CD4-positive, alpha-beta T cell (primary cell): ENCODE results near the gene TUBB6. TPM values are rescaled to one million over a fixed set of nuclear protein-coding genes. Genes with fewer than 3 reads are reported as not detected.

Experiments
- ATAC-seq: fragments of 200-7000 bp; cut with Tn5 transposase; one replicate; pipeline ENCODE4 v1.10.0; 2022; ENCODE audit warnings: mild to moderate bottlenecking; ENCODE audit not compliant: poor library complexity
- CTCF ChIA-PET: fragments of 350-600 bp; sonication (Branson Sonifier 250); formaldehyde crosslinking; loops from one replicate; lab custom pipeline; 2021; ENCODE audit warnings: antibody characterized with exemption, inconsistent platforms; lab: Charles Lee
- POLR2A ChIA-PET: fragments of 350-600 bp; sonication (Branson Sonifier 250); formaldehyde crosslinking; loops from one replicate; lab custom pipeline; 2021; ENCODE audit warnings: antibody characterized with exemption, inconsistent platforms; lab: Charles Lee
- DNase-seq, 14 experiments: peaks; one replicate each; pipeline ENCODE4 v3.0.0-alpha.2; 2013 to 2020; ENCODE audit warnings: mixed read lengths in 2 of 14
- H3K27ac ChIP-seq, 2 donors: one replicate each; pipeline versions ENCODE4 v1.5.1 to v1.7.0; 2013; ENCODE audit warnings: low read length in 2 of 2, low read depth in 1 of 2, mild to moderate bottlenecking in 1 of 2
- H3K27me3 ChIP-seq, 2 experiments: 1 replicate in 1 of 2; 2 replicates in 1 of 2; pipeline versions ENCODE4 v1.6.1 to v1.7.0; 2013; ENCODE audit warnings: low read length in 2 of 2, control low read depth in 1 of 2, mild to moderate bottlenecking in 1 of 2, moderate library complexity in 1 of 2; ENCODE audit not compliant: insufficient read depth in 2 of 2, control insufficient read depth in 1 of 2
- H3K36me3 ChIP-seq: one replicate; pipeline ENCODE4 v1.6.1; 2013; ENCODE audit warnings: low read length, control low read depth; ENCODE audit not compliant: insufficient read depth
- H3K4me1 ChIP-seq: one replicate; pipeline ENCODE4 v1.6.1; 2013; ENCODE audit warnings: low read length, control low read depth; ENCODE audit not compliant: insufficient read depth
- H3K4me3 ChIP-seq: one replicate; pipeline ENCODE4 v1.5.1; 2013; ENCODE audit warnings: mild to moderate bottlenecking, low read length, moderate library complexity
- H3K9me3 ChIP-seq, 2 experiments: 1 replicate in 1 of 2; 2 replicates in 1 of 2; pipeline versions ENCODE4 v1.6.1 to v1.7.0; 2013; ENCODE audit warnings: low read length in 2 of 2, mild to moderate bottlenecking in 2 of 2, control low read depth in 1 of 2, moderate library complexity in 1 of 2; ENCODE audit not compliant: control insufficient read depth in 1 of 2, insufficient read depth in 1 of 2
- H3K27ac Mint-ChIP-seq: one replicate; pipeline ENCODE4 v1.8.0; 2020; ENCODE audit warnings: mixed read lengths
- H3K27me3 Mint-ChIP-seq: one replicate; pipeline ENCODE4 v1.8.0; 2021; ENCODE audit warnings: mixed read lengths
- H3K36me3 Mint-ChIP-seq: one replicate; pipeline ENCODE4 v1.8.0; 2021; ENCODE audit warnings: low read depth, mixed read lengths
- H3K4me1 Mint-ChIP-seq: one replicate; pipeline ENCODE4 v1.8.0; 2021; ENCODE audit warnings: low read depth, mixed read lengths
- H3K4me3 Mint-ChIP-seq: one replicate; pipeline ENCODE4 v1.8.0; 2020; ENCODE audit warnings: mild to moderate bottlenecking, mixed read lengths
- H3K9me3 Mint-ChIP-seq: one replicate; pipeline ENCODE4 v1.8.0; 2020; ENCODE audit warnings: mixed read lengths
- intact Hi-C, 2 experiments: fragments of 100-400 bp; cut with DNase I in 1 of 2; cut with micrococcal nuclease in 1 of 2; formaldehyde crosslinking; loops; one replicate each; pipeline versions ENCODE4 v1.15.1 to v1.9.0; 2023 to 2025; cut with DNase I, micrococcal nuclease
- total RNA-seq, 174 experiments: library from RNA in 2 of 174; stranded (reverse) in 2 of 174; gene quantifications; one replicate each; pipeline ENCODE4 v1.2.3 and lab custom pipeline; 2021 to 2026
- TF ChIP-seq, protein P1 (sequence below): fragments of 200-600 bp; IDR thresholded peaks from one replicate; pipeline ENCODE4 v1.8.0; 2022; ENCODE audit warnings: antibody characterized with exemption, mild to moderate bottlenecking

TUBB6 gene
- total RNA-seq, 2 experiments from 2014 or later, result 0.88 to 0.98 TPM

DNA sequence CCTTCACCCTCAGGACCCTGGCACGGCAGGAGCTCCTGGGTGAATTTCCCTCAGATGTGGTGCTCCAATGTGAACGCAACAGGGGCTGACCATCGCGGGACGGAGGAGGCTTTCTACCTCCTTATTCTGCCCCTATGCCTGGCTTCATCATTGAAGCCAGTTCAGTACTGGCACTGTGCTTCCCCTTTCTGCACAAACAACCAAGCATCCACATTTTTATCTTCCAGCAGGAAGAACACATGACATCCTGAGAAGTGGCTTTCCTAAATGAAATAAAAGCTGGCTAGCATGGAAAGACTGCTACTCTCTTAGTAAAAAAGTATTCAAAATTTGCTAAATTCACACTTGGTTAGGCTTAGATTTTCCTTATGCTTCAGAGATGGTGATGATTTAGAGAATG, 44.1 kb downstream of the TUBB6 start:
- Mint-ChIP-seq H3K27me3 (no peaks in the 10 kb centered on the region), H3K4me1 (no peaks in the 10 kb centered on the region), H3K9me3 (no peaks in the 10 kb centered on the region), H3K4me3 (no peak overlapping the region), H3K36me3 (peaks cover 95% of the 10 kb centered on the region), H3K27ac (no peak overlapping the region)
- Histone ChIP-seq H3K27me3 (no peaks in the 10 kb centered on the region), H3K36me3 (peaks cover 65% of the 10 kb centered on the region), H3K9me3 (no peaks in the 10 kb centered on the region), H3K4me1 (no peaks in the 10 kb centered on the region), H3K4me3 (no peak overlapping the region), H3K27ac (no peak overlapping the region)
- no peak for ATAC-seq
- intact Hi-C loops, result no loop called here
- POLR2A ChIA-PET, result no interaction called here
- CTCF ChIA-PET, result no interaction called here
- no peak for DNase-seq
- TF ChIP-seq, protein P1, sequence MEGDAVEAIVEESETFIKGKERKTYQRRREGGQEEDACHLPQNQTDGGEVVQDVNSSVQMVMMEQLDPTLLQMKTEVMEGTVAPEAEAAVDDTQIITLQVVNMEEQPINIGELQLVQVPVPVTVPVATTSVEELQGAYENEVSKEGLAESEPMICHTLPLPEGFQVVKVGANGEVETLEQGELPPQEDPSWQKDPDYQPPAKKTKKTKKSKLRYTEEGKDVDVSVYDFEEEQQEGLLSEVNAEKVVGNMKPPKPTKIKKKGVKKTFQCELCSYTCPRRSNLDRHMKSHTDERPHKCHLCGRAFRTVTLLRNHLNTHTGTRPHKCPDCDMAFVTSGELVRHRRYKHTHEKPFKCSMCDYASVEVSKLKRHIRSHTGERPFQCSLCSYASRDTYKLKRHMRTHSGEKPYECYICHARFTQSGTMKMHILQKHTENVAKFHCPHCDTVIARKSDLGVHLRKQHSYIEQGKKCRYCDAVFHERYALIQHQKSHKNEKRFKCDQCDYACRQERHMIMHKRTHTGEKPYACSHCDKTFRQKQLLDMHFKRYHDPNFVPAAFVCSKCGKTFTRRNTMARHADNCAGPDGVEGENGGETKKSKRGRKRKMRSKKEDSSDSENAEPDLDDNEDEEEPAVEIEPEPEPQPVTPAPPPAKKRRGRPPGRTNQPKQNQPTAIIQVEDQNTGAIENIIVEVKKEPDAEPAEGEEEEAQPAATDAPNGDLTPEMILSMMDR, result no peak

DNA sequence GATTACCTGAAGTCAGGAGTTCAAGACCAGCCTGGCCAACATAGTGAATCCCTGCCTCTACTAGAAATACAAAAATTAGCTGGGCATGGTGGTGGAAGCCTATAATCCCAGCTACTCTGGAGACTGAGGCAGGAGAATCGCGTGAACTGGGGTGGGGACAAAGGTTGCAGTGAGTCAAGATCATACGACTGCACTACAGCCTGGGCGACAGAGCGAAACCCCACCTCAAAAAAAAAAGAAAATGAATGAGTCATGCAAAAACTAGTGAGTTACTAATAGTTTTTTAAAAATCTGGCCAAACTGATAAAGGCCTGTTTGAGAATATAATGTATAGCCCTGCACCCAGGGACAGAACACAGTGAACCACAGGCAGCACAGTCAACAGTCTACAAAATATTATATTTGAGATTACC, 51.5 kb downstream of the TUBB6 start:
- no peak overlapping the region for H3K27ac Mint-ChIP-seq
- DNase-seq (no peak), ATAC-seq (no peak)
- no peaks in the 10 kb centered on the region for H3K9me3 Mint-ChIP-seq
- H3K4me1 Mint-ChIP-seq, result no peaks in the 10 kb centered on the region
- Histone ChIP-seq H3K4me1 (no peaks in the 10 kb centered on the region), H3K9me3 (no peaks in the 10 kb centered on the region), H3K27me3 (no peaks in the 10 kb centered on the region), H3K4me3 (no peak overlapping the region), H3K27ac (no peak overlapping the region), H3K36me3 (peaks cover 73% of the 10 kb centered on the region)
- H3K27me3 Mint-ChIP-seq, result no peaks in the 10 kb centered on the region
- CTCF ChIA-PET, result no interaction called here
- TF ChIP-seq, protein P1, result no peak
- intact Hi-C loops, result no loop called here
- H3K36me3 Mint-ChIP-seq, result peaks cover 95% of the 10 kb centered on the region
- no peak overlapping the region for H3K4me3 Mint-ChIP-seq
- POLR2A ChIA-PET, result interaction anchor here (1.0 kb wide), 1 partner anchor 18 kb away, joined by 3 read pairs; the partner anchor contains the start of gene AFG3L2

DNA sequence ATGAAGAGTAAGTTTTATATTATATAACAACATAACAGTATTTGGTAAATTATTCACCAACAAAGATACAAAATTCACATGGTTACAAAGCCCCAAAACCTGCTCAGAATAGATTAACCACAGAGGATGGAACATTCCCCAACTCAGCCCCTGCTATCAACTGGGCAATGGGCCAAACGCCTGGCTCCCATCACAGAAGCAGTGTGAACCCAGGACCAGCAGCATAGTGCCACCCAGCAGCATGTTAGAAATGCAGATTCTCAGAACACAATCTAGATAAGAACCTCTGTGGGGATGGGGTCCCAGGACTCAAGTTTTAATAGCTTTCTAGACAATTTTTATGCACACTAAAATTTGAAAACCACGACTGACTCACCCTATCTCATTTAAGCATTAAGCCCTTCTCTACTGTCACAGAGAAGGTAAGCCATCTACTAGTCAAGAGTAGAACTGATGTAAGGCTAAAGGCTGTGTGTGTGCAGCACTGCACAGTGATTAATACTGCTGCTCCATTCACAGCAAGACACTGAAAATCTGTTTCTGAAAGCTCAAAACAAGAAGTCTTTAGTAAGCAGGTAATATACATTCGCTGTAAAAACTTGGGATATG, 53.8 kb downstream of the TUBB6 start:
- Histone ChIP-seq H3K4me1 (no peaks in the 10 kb centered on the region), H3K4me3 (no peak overlapping the region), H3K36me3 (peaks cover 81% of the 10 kb centered on the region), H3K27ac (no peak overlapping the region), H3K27me3 (no peaks in the 10 kb centered on the region), H3K9me3 (no peaks in the 10 kb centered on the region)
- Mint-ChIP-seq H3K4me3 (no peak overlapping the region), H3K9me3 (no peaks in the 10 kb centered on the region), H3K27me3 (no peaks in the 10 kb centered on the region), H3K27ac (no peak overlapping the region), H3K36me3 (peaks cover 94% of the 10 kb centered on the region), H3K4me1 (peaks cover under 1% of the 10 kb centered on the region)
- ATAC-seq, result no peak
- TF ChIP-seq, protein P1, result no peak
- intact Hi-C loops, result no loop called here
- no peak for DNase-seq
- CTCF ChIA-PET, result no interaction called here
- POLR2A ChIA-PET, result no interaction called here
